Measurements from ENCODE around the gene HERPUD1.

Gene HERPUD1

DNA sequence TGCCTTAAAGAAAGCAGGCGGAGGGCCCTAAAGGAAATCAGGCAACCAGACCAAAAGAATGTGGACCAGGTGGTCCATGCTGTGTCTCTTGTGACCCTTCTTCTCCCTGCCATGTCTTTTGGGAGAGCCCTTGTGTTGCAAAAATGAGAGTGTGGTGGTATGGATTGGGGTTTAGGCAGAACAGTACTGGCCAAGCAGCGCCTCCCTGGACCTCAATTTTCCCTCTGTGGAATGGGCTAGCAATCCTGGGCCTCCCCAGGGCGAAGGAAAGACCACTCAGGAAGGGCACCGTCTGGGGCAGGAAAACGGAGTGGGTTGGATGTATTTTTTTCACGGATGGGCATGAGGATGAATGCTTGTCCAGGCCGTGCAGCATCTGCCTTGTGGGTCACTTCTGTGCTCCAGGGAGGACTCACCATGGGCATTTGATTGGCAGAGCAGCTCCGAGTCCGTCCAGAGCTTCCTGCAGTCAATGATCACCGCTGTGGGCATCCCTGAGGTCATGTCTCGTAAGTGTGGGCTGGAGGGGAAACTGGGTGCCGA, 49.9 kb downstream of the HERPUD1 start:
- Histone ChIP-seq H3K27ac (ENCODE audit: low read depth, low read length) (no peak overlapping the region), H2AFZ (ENCODE audit: low read depth, low read length, severe bottlenecking) (no peak overlapping the region), H3K36me3 (ENCODE audit: low read length) (no peaks in the 10 kb centered on the region), H3F3A (ENCODE audit: insufficient read depth) (no peaks in the 10 kb centered on the region), H3K9me2 (replicated peaks; ENCODE audit: insufficient read depth, low read length) (no peaks in the 10 kb centered on the region), H3K9me3 (ENCODE audit: insufficient read depth, low read length) (no peaks in the 10 kb centered on the region), H3K27me3 (ENCODE audit: low read length) (no peaks in the 10 kb centered on the region), H3K4me3 (ENCODE audit: insufficient read depth, low read length, poor library complexity, severe bottlenecking) (no peak overlapping the region), H3K79me2 (ENCODE audit: insufficient read depth, low read length) (no peaks in the 10 kb centered on the region), H3K9ac (ENCODE audit: low read length) (no peak overlapping the region), H4K20me1 (ENCODE audit: low read depth, low read length) (no peaks in the 10 kb centered on the region), H3K4me2 (ENCODE audit: low read depth, low read length, poor library complexity, severe bottlenecking) (no peak overlapping the region)
- TF ChIP-seq EZH2phosphoT487 (conservative IDR thresholded peaks at IDR 0.05; ENCODE audit: low read length): no peak
- TF ChIP-seq, protein P1, sequence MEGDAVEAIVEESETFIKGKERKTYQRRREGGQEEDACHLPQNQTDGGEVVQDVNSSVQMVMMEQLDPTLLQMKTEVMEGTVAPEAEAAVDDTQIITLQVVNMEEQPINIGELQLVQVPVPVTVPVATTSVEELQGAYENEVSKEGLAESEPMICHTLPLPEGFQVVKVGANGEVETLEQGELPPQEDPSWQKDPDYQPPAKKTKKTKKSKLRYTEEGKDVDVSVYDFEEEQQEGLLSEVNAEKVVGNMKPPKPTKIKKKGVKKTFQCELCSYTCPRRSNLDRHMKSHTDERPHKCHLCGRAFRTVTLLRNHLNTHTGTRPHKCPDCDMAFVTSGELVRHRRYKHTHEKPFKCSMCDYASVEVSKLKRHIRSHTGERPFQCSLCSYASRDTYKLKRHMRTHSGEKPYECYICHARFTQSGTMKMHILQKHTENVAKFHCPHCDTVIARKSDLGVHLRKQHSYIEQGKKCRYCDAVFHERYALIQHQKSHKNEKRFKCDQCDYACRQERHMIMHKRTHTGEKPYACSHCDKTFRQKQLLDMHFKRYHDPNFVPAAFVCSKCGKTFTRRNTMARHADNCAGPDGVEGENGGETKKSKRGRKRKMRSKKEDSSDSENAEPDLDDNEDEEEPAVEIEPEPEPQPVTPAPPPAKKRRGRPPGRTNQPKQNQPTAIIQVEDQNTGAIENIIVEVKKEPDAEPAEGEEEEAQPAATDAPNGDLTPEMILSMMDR (IDR thresholded peaks at IDR 0.05; ENCODE audit: insufficient read depth, low read length, poor library complexity, severe bottlenecking): no peak

DNA sequence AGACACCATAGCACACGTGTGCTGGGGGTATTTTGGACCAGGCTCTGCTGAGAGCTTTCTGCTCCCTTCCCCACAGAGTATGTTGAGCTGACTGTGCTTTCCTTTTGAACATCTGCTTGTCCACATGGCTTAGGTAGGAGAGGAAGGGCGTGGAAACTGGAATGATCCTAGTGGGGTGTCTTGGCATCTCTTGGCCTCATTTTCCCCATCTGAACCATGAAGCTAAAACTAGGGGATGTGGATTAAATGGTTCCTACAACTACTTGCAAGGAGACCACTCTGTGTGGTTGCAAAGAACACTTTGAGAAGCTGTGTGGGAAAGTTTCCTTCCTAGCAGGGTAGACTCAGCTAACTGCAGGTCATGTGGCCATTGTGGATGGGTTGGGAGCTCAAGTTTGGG, 50.8 kb downstream of the HERPUD1 start:
- Histone ChIP-seq H3K36me3 (ENCODE audit: low read length) (no peaks in the 10 kb centered on the region), H3K4me2 (ENCODE audit: low read depth, low read length, poor library complexity, severe bottlenecking) (no peak overlapping the region), H3K9me2 (replicated peaks; ENCODE audit: insufficient read depth, low read length) (no peaks in the 10 kb centered on the region), H3K9me3 (ENCODE audit: insufficient read depth, low read length) (no peaks in the 10 kb centered on the region), H4K20me1 (ENCODE audit: low read depth, low read length) (no peaks in the 10 kb centered on the region), H3K79me2 (ENCODE audit: insufficient read depth, low read length) (no peaks in the 10 kb centered on the region), H3K9ac (ENCODE audit: low read length) (no peak overlapping the region), H3F3A (ENCODE audit: insufficient read depth) (no peaks in the 10 kb centered on the region), H2AFZ (ENCODE audit: low read depth, low read length, severe bottlenecking) (no peak overlapping the region), H3K4me3 (ENCODE audit: insufficient read depth, low read length, poor library complexity, severe bottlenecking) (no peak overlapping the region), H3K27me3 (ENCODE audit: low read length) (no peaks in the 10 kb centered on the region), H3K27ac (ENCODE audit: low read depth, low read length) (no peak overlapping the region)
- no peak for TF ChIP-seq EZH2phosphoT487 (conservative IDR thresholded peaks at IDR 0.05; ENCODE audit: low read length)
- TF ChIP-seq, protein P1 (IDR thresholded peaks at IDR 0.05; ENCODE audit: insufficient read depth, low read length, poor library complexity, severe bottlenecking): no peak

DNA sequence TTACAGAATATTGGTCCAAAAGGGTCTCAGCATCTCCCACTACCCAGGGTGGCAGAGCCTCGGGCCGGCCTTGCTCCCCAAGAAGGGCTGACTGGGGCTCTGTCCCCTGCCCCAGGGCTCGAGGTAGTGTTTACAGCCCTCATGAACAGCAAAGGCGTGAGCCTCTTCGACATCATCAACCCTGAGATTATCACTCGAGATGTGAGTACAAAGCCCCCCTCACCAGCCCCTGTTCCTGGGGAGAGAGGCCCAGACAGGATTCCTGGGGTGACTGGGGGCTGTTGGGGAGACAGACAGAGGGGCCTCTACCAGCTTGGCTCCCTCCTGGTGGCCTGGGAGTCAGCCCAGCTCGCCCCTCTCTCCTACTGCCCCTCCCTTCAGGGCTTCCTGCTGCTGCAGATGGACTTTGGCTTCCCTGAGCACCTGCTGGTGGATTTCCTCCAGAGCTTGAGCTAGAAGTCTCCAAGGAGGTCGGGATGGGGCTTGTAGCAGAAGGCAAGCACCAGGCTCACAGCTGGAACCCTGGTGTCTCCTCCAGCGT, 51.3 kb downstream of the HERPUD1 start:
- Histone ChIP-seq H3K9me2 (replicated peaks; ENCODE audit: insufficient read depth, low read length) (no peaks in the 10 kb centered on the region), H4K20me1 (ENCODE audit: low read depth, low read length) (no peaks in the 10 kb centered on the region), H3K4me2 (ENCODE audit: low read depth, low read length, poor library complexity, severe bottlenecking) (no peak overlapping the region), H3F3A (ENCODE audit: insufficient read depth) (no peaks in the 10 kb centered on the region), H3K79me2 (ENCODE audit: insufficient read depth, low read length) (no peaks in the 10 kb centered on the region), H3K4me3 (ENCODE audit: insufficient read depth, low read length, poor library complexity, severe bottlenecking) (no peak overlapping the region), H2AFZ (ENCODE audit: low read depth, low read length, severe bottlenecking) (no peak overlapping the region), H3K36me3 (ENCODE audit: low read length) (no peaks in the 10 kb centered on the region), H3K27ac (ENCODE audit: low read depth, low read length) (no peak overlapping the region), H3K9ac (ENCODE audit: low read length) (no peak overlapping the region), H3K9me3 (ENCODE audit: insufficient read depth, low read length) (no peaks in the 10 kb centered on the region), H3K27me3 (ENCODE audit: low read length) (no peaks in the 10 kb centered on the region)
- TF ChIP-seq, protein P1 (IDR thresholded peaks at IDR 0.05; ENCODE audit: insufficient read depth, low read length, poor library complexity, severe bottlenecking): no peak
- no peak for TF ChIP-seq EZH2phosphoT487 (conservative IDR thresholded peaks at IDR 0.05; ENCODE audit: low read length)
